Measurements from ENCODE around the gene PSMD6.

Gene PSMD6

GRCh38 chr3:64023187-64023860, at the start of gene PSMD6:
PSMD6 (minus strand) TSS chr3:64023494; CDS start chr3:64023419, 75 bp downstream.
- DNase-seq: peak; percentile 95 to 97

- no peak for DNase-seq
These were observed 48.8 kb upstream of the PSMD6 start for GRCh38 chr3:64072126-64072525.

GRCh38 chr3:64070704-64071103, 47.4 kb upstream of the PSMD6 start:
- no peak for DNase-seq

GRCh38 chr3:64067506-64068346, 44.4 kb upstream of the PSMD6 start:
- no peak for DNase-seq

GRCh38 chr3:64064804-64065203, 41.5 kb upstream of the PSMD6 start:
- DNase-seq: no peak

GRCh38 chr3:64063983-64064438, 40.7 kb upstream of the PSMD6 start:
- no peak for DNase-seq

- no peak for DNase-seq
These were observed 40.1 kb upstream of the PSMD6 start for GRCh38 chr3:64063207-64063982.

- no peak for DNase-seq
These were observed 38.3 kb upstream of the PSMD6 start for GRCh38 chr3:64061628-64062027.

- no peak for DNase-seq
These were observed 36.3 kb upstream of the PSMD6 start for GRCh38 chr3:64059484-64060175.

GRCh38 chr3:64058566-64058965, 35.3 kb upstream of the PSMD6 start:
- DNase-seq: no peak

GRCh38 chr3:64057231-64057630, 33.9 kb upstream of the PSMD6 start:
- DNase-seq: no peak

- no peak for DNase-seq
These were observed 33.4 kb upstream of the PSMD6 start for GRCh38 chr3:64056606-64057180.

GRCh38 chr3:64055076-64055475, 31.8 kb upstream of the PSMD6 start:
- no peak for DNase-seq

- DNase-seq: no peak
These were observed 31.2 kb upstream of the PSMD6 start for GRCh38 chr3:64054488-64054887.

- no peak for DNase-seq
These were observed 30.3 kb upstream of the PSMD6 start for GRCh38 chr3:64053581-64053980.

- no peak for DNase-seq
These were observed 29.8 kb upstream of the PSMD6 start for GRCh38 chr3:64053117-64053516.

GRCh38 chr3:64049832-64050231, 26.5 kb upstream of the PSMD6 start:
- DNase-seq: no peak

GRCh38 chr3:64049136-64049535, 25.8 kb upstream of the PSMD6 start:
- DNase-seq: no peak

GRCh38 chr3:64048631-64049061, 25.4 kb upstream of the PSMD6 start:
- no peak for DNase-seq

GRCh38 chr3:64047787-64048186, 24.5 kb upstream of the PSMD6 start:
- no peak for DNase-seq

GRCh38 chr3:64046996-64047594, 23.8 kb upstream of the PSMD6 start:
- DNase-seq: no peak

GRCh38 chr3:64046592-64046991, 23.3 kb upstream of the PSMD6 start:
- DNase-seq: no peak
